Fibroblast of pulmonary artery (primary cell): Measurements from ENCODE around the gene KRT76.

Experiments used
- DNase-seq: peaks from one replicate; pipeline ENCODE4 v3.0.0-alpha.2; 2010; ENCODE audit warnings: low read depth
- H3K4me3 ChIP-seq: replicated peaks from 2 replicates; pipeline ENCODE4 v1.5.1; 2011; ENCODE audit warnings: low read depth, mild to moderate bottlenecking, control low read depth, low read length, moderate library complexity
- CTCF ChIP-seq: IDR thresholded peaks from 2 replicates; pipeline ENCODE4 v1.5.1; 2011; ENCODE audit warnings: mild to moderate bottlenecking, control low read depth, low read length, inconsistent platforms; ENCODE audit errors: missing control alignments

The KRT76 gene

GRCh38 chr12:52812749-52813148 is 35.6 kb upstream of the KRT76 start:
- TF ChIP-seq CTCF = no peak
- H3K4me3 ChIP-seq = no peak overlapping the region
- DNase-seq = no peak

DNA sequence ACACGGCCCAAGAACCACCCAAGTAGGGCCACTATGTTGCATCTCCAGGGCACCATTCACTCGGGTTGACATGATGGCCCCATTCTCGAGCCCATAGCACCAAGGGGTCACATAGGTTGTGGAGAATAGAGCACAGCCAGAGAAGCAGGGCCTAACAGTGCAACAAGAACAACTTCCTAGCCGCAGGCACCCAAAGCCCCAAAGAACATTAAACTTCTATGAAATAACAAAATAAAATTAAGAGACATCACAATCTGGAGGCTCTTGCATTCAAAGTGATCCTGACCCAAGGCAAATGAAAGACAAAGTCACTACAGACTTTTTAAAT is 34.9 kb upstream of the KRT76 start:
- TF ChIP-seq CTCF = no peak
- DNase-seq = no peak
- H3K4me3 ChIP-seq = no peak overlapping the region

DNA sequence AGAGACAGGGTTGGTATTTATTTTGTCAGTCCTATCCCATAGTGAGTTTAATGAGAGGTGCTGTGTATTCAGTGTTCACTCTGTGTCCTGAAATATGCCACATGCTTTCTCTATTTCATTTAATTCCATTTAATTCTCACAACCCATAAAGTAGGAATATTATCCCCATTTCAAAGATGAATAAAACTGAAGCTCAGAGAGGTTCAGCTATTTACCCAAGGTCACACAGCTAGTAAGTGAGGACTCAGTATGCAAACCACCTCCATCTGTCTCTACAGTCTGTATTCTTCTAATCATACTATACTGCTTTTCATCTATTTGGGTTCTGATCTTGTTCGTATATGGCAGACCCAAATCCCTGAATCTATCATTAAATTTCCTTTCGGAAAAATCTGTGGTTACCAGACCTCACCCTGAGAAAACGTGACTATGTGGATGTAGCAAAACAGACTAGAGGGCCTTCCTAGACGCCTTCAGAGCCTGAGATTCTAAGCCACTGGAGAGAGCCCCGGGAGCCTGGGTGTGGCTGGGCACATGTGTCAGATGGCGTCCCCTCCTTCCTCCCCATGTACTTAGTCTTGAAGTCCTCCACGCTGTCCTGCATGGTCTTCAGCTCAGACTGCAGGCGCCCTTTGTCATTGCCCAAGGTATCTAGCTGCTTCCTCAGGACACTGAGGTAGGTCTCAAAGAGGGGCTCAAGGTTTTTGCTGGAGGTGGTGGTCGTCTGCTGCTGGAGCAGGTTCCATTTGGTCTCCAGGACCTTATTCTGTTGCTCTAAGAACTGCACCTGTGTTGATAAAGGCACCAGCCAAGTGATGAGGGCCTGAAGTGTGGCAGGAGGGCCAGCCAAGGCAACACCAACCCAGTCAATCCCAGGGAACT is 34.3 kb upstream of the KRT76 start:
- no peak overlapping the region for H3K4me3 ChIP-seq
- TF ChIP-seq CTCF = no peak
- DNase-seq = no peak

GRCh38 chr12:52810554-52810953 is 33.4 kb upstream of the KRT76 start:
- no peak for TF ChIP-seq CTCF
- H3K4me3 ChIP-seq = no peak overlapping the region
- DNase-seq = no peak

DNA sequence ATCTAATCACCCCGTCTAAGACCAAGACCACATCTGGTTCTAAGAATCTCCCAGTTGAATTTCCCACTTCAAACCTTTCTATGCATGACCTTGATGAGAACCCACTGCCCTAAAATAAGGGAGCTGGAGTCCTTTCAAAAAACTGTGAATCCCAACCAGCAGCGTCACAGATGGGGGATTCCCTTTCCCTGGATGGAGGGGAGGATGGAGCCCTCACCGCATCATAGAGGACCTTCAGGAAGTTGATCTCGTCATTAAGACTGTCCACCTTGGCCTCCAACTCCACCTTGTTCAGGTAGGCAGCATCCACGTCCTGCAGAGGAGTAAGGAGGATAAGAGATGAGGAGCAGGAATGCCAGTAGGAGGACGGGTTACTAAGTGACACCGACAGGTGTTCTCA is 32.0 kb upstream of the KRT76 start:
- DNase-seq = no peak
- H3K4me3 ChIP-seq = no peak overlapping the region
- no peak for TF ChIP-seq CTCF

DNA sequence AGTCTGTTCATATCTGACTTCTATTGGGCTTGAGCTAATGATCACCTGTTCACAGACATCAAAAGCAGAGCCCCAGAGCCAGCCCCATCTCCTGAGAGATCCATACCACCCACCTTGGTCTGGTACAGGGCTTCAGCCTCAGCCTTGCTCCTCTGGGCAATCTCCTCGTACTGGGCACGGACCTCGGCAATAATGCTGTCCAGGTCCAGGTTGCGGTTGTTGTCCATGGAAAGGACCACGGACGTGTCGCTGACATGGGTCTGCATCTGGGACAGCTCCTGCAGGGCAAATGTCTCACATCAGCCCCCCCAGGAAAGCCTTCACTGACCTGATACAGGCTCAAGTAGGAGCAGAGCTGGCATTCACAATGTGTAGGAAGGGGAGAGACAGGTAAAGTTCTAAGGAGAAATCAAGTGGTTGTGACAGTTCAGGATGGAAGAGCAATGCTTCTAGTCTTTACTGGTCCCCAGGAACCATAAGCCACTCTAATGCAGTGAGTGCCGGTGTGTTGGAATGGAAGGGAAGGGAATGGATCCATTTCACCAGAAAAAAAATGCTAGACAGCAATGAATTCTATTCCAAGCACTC is 31.5 kb upstream of the KRT76 start:
- no peak for TF ChIP-seq CTCF
- H3K4me3 ChIP-seq = no peak overlapping the region
- DNase-seq = no peak
